HG02852 (cell line): ENCODE results near the gene SLC25A39.
"Not testable (repeated sequence)": the region's sequence is repeated elsewhere in the genome, so short reads cannot be mapped to it uniquely, and the experiment has no call there.

Source experiments
- ATAC-seq: cut with Tn5 transposase; IDR thresholded peaks from one replicate; pipeline ENCODE4 v1.9.1; 2021; ENCODE audit warnings: mild to moderate bottlenecking, moderate library complexity; ENCODE audit not compliant: unreplicated experiment

SLC25A39 gene, protein sequence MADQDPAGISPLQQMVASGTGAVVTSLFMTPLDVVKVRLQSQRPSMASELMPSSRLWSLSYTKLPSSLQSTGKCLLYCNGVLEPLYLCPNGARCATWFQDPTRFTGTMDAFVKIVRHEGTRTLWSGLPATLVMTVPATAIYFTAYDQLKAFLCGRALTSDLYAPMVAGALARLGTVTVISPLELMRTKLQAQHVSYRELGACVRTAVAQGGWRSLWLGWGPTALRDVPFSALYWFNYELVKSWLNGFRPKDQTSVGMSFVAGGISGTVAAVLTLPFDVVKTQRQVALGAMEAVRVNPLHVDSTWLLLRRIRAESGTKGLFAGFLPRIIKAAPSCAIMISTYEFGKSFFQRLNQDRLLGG

DNA sequence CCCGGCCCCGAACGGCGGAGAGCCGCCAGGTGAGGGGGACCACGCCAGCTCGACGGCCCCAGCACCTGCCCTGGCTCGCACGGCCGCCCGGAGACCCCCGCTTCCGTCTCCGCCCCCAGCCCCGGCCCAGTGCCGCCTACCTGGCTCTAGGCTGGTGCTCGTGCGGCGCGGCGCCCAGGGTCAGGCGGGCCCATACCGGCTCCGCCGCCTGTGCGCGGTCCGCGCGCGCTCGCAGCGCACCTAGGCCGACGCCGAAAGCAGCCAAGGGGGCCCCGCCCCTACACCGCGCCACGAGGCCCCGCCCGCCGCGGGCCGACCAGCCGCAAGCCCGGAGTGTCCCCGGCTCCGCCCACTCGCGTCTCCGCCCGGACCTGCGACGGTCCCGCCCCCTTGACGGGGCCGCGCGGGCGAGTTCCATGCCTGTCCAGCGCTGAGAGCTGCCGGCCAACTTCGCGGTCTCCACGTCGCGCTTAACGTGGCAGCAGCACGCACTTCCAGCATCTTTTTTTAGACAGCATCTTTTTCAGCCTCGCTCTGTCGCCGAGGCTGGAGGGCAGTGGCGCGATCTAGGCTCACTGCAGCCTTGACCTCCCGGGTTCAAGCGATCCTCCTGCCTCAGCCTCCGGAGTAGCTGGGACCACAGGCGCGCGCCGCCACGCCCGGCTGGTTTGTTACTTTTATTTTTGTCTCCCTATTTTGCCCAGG lies at the start of gene SLC25A39:
SLC25A39 (minus strand) TSS at position 253 of the 705 bp plus-strand sequence. CDS start 1,261 bp downstream, outside the sequence.
- peak; percentile 57 for ATAC-seq

DNA sequence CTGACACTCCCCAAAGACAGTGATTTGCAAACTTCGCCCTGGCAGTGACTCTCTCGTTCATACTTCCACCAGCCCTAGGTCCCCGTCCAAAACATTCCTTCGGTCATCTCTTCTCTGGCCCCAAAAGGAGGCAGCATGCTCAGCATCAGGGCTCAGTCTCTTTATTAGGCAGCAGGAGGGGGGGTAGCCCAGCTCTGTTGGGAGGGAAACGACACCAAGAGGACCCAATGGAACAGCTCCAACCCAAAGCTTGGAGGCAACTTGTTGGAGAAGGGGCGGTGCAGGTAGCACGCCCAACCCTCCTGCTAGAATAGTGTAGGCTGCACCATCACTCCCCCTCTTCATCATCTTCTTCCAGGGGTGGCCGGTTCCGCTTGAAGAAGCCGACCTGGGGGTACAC lies 47.4 kb upstream of the SLC25A39 start:
- no peak for ATAC-seq

DNA sequence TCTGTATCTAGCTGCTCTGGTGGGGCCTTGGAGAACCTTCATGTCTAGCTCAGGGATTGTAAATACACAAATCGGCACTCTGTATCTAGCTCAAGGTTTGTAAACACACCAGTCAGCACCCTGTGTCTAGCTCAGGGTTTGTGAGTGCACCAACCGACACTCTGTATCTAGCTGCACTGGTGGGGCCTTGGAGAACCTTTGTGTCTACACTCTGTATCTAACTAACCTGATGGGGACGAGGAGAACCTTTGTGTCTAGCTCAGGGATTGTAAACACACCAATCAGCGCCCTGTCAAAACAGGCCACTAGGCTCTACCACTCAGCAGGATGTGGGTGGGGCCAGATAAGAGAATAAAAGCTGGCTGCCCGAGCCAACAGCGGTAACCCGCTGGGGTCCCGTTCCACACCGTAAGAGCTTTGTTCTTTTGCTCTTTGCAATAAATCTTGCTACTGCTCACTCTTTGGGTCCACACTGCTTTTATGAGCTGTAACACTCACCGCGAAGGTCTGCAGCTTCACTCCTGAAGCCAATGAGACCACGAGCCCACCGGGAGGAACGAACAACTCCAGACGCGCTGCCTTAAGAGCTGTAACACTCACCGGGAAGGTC lies 44.9 kb upstream of the SLC25A39 start:
- not testable (repeated sequence) for ATAC-seq

DNA sequence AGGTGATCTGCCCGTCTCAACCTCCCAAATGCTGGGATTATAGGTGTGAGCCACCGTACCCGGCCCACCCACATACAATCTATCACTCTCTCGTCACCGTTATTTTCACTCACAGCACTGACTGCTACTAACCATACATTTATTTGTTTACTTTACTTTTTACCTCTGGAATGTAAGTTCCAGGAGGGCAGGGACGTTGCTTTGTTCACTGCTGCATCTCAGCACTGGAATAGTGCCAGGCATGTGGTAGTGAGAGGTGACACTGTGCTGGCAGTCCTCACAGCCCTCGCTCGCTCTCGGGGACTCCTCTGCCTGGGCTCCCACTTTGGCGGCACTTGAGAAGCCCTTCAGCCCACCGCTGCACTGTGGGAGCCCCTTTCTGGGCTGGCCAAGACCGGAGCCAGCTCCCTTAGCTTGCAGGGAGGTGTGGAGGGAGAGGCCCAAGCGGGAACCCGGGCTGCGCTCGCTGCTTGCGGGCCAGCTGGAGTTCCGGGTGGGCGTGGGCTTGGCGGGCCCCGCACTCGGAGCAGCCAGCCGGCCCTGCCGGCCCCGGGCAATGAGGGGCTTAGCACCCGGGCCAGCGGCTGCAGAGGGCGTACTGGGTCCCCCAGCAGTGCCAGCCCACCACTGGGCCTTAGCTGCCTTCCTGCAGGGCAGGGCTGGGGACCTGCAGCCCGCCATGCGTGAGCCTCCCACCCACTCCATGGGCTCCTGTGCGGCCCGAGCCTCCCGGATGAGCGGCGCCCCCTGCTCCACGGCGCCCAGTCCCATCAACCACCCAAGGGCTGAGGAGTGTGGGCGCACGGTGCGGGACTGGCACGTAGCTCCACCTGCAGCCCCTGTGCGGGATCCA lies 44.0 kb upstream of the SLC25A39 start:
- ATAC-seq, result not testable (repeated sequence)

DNA sequence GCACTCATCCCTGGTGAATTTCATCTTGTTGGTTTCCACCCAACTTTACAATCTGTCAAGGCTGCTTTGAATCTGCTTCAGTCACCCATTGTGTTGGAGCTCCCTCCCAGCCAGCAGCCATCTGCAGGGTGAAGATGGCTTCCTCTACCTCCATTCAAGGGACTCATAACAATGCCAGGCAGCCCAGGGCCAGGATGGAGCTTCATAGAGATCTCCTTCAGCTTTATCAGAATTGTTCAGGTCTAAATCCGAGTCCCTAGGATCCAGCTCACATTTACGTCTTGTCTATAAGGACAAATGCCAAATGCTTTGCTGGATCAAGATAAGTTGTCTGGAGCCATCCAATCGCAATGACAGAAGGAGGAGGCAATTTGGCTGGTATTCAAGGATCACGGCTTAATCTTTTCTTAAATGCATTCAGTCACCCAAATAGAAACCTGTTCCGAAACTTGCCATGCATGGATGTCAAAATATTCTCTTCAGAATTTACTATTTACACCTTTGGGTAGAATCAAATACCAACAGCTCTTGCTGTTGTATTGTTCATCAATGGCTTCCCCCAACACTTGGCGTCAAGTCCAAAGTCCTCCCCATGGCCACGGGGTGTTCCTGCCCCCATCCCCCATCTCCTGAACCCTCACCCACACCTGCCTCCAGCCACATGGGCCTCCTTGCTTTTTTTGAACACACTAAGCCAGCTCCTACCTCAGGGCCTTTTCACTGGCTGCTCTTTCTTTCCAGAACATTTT lies 42.8 kb upstream of the SLC25A39 start:
- no peak for ATAC-seq

DNA sequence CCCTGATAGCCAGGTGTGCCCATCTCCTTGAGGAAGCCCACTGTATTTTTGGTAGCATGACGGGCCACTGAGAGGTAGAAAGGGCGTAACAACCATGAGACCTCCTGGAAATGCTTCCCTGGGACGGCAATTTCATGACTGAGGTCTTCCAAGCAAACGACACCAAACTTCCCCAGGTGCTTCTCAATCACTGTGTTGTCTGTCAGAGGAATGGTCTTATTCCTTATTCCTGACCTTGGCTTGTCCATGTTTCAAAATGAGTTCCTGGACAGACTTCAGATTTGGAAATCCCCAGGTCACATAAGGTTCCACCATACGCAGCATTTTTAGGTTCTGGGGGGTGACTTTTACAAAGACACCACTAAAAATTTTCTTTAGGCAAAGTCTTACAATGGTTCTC lies 40.4 kb upstream of the SLC25A39 start:
- ATAC-seq, result not testable (repeated sequence)

DNA sequence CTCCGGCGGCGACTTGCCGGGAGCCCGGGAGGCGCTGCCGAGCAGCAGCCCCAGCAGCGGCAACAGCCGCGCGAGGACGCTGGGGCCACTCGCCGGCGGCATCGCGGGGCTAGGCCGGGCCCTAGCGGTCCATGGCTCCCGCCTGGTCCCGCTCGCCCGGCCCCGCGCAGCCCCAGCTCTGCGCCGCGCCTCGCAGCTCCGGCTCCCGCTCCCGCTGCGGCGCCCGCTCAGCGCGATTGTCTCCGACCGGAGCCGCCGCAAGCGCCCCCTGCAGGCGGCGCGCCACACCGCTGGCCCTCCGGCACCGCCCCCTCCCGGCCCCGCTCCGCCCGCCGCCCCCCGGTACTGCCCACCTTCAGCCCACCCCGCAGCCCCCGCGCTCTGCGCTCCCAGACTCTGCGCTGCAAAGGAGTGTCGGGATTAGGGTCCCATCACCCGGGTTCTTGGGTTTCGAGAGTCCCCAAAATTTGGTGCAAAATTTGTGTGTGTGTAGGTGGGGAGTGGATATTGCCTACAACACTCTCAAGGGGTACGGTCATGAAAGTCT lies 39.1 kb upstream of the SLC25A39 start, which contains the start of gene FAM171A2:
FAM171A2 (minus strand) TSS at position 241 of the 547 bp plus-strand sequence; CDS start at position 102, 139 bp downstream.
- peak; percentile 65 for ATAC-seq

DNA sequence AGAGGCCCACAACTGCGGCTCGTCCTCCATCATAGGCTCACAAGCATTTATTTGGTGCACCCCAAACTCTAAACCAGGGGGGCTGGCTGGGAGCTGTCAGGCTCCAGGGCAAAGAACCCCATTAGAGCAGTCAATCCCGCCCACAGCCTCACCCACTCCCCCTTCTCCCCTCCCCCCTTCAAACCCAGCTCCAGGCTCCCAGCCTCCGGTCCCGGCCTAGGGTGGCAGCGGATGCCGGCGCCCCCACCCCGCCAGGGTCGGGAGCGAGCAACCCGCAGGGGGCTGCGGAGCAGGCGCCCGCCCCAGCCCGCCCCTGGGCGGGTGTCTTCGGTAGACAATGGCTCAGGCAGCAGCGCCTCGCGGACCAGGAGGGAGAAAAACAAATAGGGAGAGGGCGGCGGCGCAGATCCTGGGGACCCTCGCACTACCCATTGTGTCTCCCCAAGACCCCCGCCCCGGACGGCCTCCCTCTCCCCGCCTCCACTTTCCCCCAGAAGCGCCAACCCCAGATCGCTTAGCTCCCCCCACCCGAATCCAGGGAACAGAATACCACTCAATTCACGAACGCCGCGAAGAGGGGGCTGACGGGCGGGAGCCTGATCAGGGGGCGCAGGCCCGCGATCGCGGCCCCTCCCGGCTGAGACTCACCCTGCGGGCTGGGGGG lies 38.5 kb upstream of the SLC25A39 start:
- ATAC-seq, result no peak

DNA sequence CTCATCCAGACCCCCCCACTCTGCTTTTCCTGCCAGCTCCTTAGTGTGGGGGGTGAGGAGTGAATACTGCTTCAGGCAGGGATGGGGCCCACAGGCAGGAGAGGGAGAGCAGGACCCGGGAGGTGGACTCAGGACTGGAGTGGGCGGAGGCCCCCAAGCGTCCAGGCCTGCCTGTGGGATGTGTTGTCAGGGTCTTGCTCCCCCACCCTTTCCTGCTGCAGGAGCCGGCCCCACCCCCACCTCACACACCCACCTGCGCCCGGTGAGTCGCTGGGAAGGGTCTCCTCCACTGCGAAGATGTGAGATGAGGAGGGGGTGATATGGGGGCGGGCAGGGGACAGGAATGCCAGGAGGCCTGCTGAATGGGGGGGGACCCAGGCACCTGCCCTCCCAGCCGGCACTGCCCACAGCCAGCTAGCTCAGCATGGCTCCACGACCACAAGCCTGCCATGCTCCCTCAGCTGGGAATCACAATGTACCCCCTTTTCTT lies 37.9 kb upstream of the SLC25A39 start:
- ATAC-seq, result no peak

DNA sequence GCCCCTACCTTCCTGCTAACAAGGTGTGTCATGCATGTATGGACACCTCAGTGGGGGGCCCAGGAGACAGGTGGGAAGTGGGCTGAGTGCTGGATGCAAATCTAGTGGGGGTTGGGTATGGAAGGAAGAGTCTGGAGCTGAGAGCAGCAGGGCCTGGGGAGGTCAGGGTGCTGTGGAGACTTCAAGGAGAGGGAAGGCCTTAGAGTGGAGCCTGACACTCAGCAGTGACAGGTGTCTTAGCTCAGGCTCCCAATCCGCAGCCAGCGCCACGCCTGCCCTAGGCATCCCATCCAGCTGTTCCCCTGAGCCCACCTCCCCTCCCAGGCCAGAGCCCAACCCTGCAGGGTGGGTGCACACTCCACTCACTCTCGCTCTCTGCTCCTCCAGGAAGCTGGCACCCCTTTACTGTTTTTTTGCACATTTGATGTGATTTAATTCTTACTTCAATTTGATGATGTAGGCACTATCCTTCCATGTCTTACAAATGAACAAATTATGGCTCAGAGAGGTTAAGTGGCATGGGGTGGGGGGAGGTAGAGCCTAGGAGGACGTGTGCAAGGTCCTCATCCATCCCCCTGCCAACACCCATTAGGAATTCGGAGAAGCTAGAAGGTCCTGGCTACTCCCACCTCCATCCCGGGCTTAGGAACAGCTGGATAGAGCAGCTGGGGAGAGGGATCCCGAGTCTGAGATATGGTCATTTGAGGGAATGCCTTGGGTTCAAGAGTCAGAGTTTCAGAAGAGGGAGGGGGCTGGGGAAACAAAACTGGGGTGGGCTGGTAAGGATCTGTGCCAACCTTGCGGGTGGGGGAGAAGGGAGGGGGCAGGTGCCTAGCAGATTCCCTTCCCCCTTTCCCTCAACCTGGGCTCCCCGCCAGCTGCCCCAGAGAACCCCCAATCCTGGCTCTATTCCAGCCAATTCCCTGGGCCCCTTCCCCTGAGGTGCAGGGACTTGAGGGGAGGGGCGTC lies 37.0 kb upstream of the SLC25A39 start:
- no peak for ATAC-seq

DNA sequence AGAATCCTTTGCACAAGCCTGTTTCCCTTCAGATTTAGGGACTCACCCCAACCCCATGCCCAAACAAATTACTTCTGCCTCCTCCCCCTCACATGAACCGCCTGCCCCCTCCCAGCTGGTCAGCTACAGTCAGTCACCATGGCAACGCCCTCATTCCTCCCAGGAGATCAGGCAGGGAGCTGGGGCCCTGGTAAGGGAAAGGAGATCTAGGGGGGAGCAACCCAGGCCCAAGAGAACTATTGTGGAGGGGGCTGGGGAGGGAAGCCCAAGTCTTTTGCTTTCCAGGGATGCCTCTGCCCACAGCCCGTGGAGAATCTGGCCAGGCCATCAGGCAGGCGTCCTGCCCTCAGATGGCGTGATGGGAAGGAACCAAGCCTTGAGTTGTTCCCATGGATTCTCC lies 36.2 kb upstream of the SLC25A39 start:
- no peak for ATAC-seq

DNA sequence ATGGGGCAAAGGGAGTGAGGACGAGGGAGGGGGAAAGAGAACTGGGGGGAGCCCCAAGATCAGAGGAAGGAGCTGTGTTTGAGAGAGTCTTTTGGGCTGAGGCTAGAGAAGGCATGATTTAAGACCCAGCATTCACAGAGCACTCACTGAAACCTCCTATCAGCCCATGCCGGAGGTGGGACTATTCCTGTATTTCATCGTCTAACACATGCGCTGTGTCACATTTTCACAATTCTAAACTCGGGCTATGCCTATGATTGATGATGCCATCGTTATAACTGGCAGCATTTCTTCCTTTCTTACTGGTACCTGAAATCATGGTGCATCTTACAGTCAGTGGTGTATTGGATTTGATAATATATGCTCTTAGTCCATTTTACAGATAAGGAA lies 35.5 kb upstream of the SLC25A39 start:
- no peak for ATAC-seq

DNA sequence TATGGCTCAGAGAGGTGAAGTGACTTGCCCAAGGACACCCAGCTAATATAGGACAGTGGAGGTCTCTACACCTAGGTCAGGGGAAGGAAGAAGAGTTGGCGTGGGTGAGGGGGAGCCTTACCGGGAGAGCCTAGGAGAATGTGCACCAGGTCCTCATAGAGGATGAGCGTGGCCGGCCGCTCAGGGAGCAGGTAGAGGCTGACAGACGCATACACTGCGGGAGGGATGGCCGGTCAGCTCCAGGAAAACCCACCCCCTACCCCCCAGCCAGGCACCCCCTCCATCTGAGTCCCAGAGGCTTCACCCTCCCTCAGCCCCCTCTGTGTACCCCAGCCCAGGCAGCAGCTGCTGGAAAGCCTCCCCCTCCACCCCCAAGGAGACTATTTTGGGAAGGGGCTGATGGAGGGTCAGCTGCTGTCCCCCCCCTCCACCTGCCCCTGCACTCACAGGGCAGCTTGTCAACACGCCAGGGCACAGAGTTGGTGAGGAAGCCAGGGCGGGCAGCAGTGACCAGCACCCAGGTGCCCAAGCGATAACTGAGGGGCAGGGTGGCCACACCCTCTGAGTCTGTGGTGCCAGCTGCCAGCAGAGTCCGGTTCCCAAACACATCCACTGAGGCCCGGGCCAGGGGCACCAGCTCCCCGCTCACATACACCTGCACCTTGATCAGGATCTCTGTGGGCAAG lies 35.0 kb upstream of the SLC25A39 start:
- no peak for ATAC-seq

DNA sequence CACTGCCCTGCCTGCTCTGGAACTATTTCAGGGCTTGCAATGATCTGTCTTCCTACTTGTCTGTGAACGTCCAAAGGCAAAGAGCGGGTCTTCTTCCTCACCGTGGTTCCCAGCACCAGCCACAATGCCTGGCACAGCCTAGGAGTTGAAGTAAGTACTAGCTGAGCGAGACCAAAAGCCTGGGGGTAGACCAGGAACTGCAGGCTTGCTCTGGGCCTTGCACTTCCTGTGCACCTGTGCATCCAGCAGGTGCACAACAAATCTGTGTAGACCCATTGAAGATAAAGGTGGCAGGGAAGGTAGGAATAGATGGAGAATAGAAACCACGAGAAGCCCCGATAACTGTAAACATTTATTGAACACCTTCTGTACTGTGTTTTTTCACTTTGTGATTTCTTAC lies 34.4 kb upstream of the SLC25A39 start:
- ATAC-seq, result no peak

DNA sequence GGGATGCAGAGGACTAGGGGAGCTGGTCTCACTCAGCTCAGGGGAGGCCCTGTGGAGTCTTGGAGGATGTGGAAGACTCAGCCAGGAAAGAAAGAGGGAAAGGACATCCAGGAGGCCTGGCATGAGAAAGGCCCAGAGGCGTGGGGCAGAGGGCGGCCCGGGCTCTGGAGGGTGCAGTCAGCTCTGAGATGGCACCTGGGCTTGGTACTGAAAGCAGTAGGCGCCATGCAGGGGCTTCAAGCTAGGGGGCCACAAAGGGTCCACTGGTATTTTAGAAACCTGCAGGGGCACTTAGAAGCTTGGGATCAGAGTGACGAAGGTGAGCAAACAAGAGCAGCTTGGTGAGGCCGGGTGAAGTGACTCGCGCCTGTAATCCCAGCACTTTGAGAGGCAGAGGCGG lies 33.4 kb upstream of the SLC25A39 start:
- ATAC-seq, result no peak

DNA sequence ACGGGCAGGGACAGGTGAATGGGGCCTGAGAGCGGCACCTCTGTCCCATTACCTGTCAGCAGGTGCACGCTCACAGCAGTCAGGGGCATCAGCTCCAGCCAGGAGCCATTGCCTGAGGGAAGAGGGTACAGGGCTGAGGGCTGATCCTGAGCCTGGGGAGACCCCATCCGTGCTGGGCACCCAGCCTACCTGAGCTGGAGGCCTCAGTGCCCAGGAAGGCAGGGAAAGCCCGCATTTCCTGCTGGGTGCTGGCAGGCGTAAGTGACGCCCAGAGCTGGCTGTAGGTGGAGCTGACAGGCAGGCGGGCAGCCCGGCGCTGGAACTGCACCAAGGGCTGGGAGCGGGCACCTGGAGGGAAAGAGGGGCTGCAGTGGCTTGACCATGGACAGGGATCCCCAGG lies 31.6 kb upstream of the SLC25A39 start:
- no peak for ATAC-seq

DNA sequence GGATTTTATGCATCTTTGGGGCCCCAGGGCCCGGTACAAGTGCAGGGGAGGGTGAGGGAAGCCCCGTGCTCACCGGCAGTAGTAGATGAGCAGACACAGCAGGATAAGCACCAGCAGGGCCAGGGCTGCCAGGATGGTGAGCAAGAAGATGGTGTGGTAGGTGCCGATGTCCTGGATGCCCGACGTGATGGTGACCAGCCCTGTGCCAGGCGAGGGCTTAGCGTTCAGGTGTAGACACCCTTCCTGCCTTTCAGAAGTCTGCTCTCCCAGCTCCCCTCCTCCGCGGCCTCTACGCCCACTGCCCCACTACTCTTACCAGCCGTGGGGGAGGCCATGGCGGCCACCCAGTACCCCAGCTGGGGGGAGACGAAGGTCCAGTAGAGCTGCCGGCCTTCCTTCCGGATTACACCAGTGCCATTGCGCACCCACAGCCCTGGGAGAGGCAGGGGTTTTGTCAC lies 31.0 kb upstream of the SLC25A39 start:
- ATAC-seq, result no peak
